Adrenal gland (tissue), 12 donors: ENCODE data around the gene SORCS3. TPM values are rescaled to one million over a fixed set of nuclear protein-coding genes. Genes with fewer than 3 reads are reported as not detected.

Experiments
- DNase-seq, 7 donors: peaks; one replicate each; pipeline ENCODE4 v3.0.0-alpha.2; 2019 to 2020
- H3K27ac ChIP-seq, 5 donors: fragments of 200-600 bp; sonication (generic) in 4 of 5; 1 replicate in 3 of 5; 2 replicates in 2 of 5; pipeline versions ENCODE4 v1.5.1 to v1.8.0; 2016 to 2020; ENCODE audit warnings: mild to moderate bottlenecking in 1 of 5
- H3K27me3 ChIP-seq: fragments of 200-600 bp; 2 replicates; pipeline ENCODE4 v1.8.0; 2021
- H3K36me3 ChIP-seq, 2 donors: fragments of 200-600 bp; replicated peaks in 1 of 2; 1 replicate in 1 of 2; 2 replicates in 1 of 2; pipeline versions ENCODE4 v1.5.1 to v1.8.0; 2018 to 2022
- H3K4me1 ChIP-seq, 2 donors: fragments of 200-600 bp; replicated peaks in 1 of 2; 1 replicate in 1 of 2; 2 replicates in 1 of 2; pipeline versions ENCODE4 v1.5.1 to v1.8.0; 2018 to 2021
- H3K4me3 ChIP-seq, 4 donors: fragments of 200-600 bp; sonication (generic) in 3 of 4; one replicate each; pipeline ENCODE4 v1.5.1; 2016 to 2018
- H3K9me3 ChIP-seq, 3 donors: fragments of 200-600 bp; sonication (generic) in 1 of 3; replicated peaks in 1 of 3; 1 replicate in 2 of 3; 2 replicates in 1 of 3; pipeline versions ENCODE4 v1.5.1 to v1.8.0; 2016 to 2021
- CTCF ChIP-seq, 6 experiments: fragments of 450-650 bp in 4 of 6; fragments of 200-600 bp in 2 of 6; sonication (generic) in 1 of 6; IDR thresholded peaks; 1 replicate in 5 of 6; 2 replicates in 1 of 6; pipeline versions ENCODE4 v1.5.1 to v1.8.0; 2016 to 2021; ENCODE audit warnings: antibody characterized with exemption in 6 of 6, mild to moderate bottlenecking in 2 of 6, moderate library complexity in 1 of 6
- POLR2A ChIP-seq, 2 donors: fragments of 450-650 bp; IDR thresholded peaks; one replicate each; pipeline ENCODE4 v1.6.1; 2017; ENCODE audit warnings: antibody characterized with exemption in 2 of 2, mild to moderate bottlenecking in 2 of 2, moderate library complexity in 1 of 2
- WGBS, 4 donors: extraction: QIAGEN DNeasy Blood & Tissue Kit in 2 of 4; methylation state at CpG; one replicate each; pipeline versions ENCODE4 v1.1.5 to v1.1.7; 2013 to 2017; 5-methylcytosine and 5-hydroxymethylcytosine counted together
- intact Hi-C, 2 donors: fragments of 100-400 bp; cut with DNase I; formaldehyde crosslinking; loops; one replicate each; pipeline versions ENCODE4 v1.14.1 to v1.15.0; 2022 to 2023
- polyA plus RNA-seq, 3 donors: library from polyadenylated mRNA; stranded (reverse); fragments of 200-250 nt in 2 of 3; fragments of 350-450 nt in 1 of 3; fragmentation: Illumina TruSeq in 1 of 3; extraction: RNeasy Lipid Tissue Mini Kit (QIAGEN cat#74804) in 1 of 3; gene quantifications; one replicate each; pipeline ENCODE4 v1.2.3, GENCODE V29; 2013 to 2014
- total RNA-seq, 9 donors: library from RNA; depleted of rRNA in 4 of 9; stranded (reverse); fragments of >200 nt in 4 of 9; fragments of 120-200 nt in 1 of 9; fragmentation: NEBNext Ultra II Directional in 1 of 9; extraction: Animal tissue kit (Norgen Biotek cat#: 25700) in 1 of 9; gene quantifications; one replicate each; pipeline versions ENCODE4 v1.1.0 to v1.2.4, GENCODE V29; 2013 to 2023
- donor health status: healthy with polysubstance abuse.
- donor health status: Bipolar disorder and iron deficiency.
- donor health status: DM: yes; HTN: yes; CAD: no.
- donor health status: DM: no; HTN: no; CAD: no.
- donor health status: DM: no; HTN: no; CAD: no.
- donor health status: DM: yes; HTN: yes; CAD: no.

Gene SORCS3
- total and polyA plus RNA-seq, 12 donors = 0.22 to 3.4 (median 1.2) TPM; not detected in 2

- Histone ChIP-seq H3K4me3 (no peak overlapping the region), H3K36me3 (no peaks in the 10 kb centered on the region), H3K9me3 (no peaks in the 10 kb centered on the region), H3K4me1 (no peaks in the 10 kb centered on the region), H3K27me3 (no peaks in the 10 kb centered on the region), H3K27ac (no peak overlapping the region)
- 76 to 90% (median 82%) methylated on average over 4 of the region's 4 CpGs for WGBS, 4 donors
- intact Hi-C loops = no loop called here
- no peak for TF ChIP-seq CTCF (IDR thresholded peaks at IDR 0.05)
- no peak for TF ChIP-seq POLR2A (IDR thresholded peaks at IDR 0.05)
- DNase-seq = no peak
These were observed 542.4 kb downstream of the SORCS3 start for GRCh38 chr10:105183536-105183935.

GRCh38 chr10:105185161-105185560 lies 544.1 kb downstream of the SORCS3 start:
- no peak overlapping the region for H3K27ac ChIP-seq
- TF ChIP-seq POLR2A (IDR thresholded peaks at IDR 0.05) (no peak), CTCF (IDR thresholded peaks at IDR 0.05) (no peak)
- no peaks in the 10 kb centered on the region for H3K4me1 ChIP-seq
- H3K4me3 ChIP-seq = no peak overlapping the region
- H3K27me3 ChIP-seq = no peaks in the 10 kb centered on the region
- DNase-seq = no peak
- no peaks in the 10 kb centered on the region for H3K36me3 ChIP-seq
- WGBS, 4 donors = 65 to 81% (median 77%) methylated on average over 4 of the region's 4 CpGs
- no peaks in the 10 kb centered on the region for H3K9me3 ChIP-seq
- intact Hi-C loops = no loop called here

- Histone ChIP-seq H3K27me3 (no peaks in the 10 kb centered on the region), H3K27ac (no peak overlapping the region), H3K36me3 (no peaks in the 10 kb centered on the region), H3K9me3 (no peaks in the 10 kb centered on the region), H3K4me3 (no peak overlapping the region), H3K4me1 (no peaks in the 10 kb centered on the region)
- DNase-seq = no peak
- WGBS, 4 donors = 81 to 91% (median 85%) methylated on average over 3 of the region's 3 CpGs
- TF ChIP-seq CTCF (IDR thresholded peaks at IDR 0.05) = no peak
- TF ChIP-seq POLR2A (IDR thresholded peaks at IDR 0.05) = no peak
- intact Hi-C loops = no loop called here
These were observed 546.2 kb downstream of the SORCS3 start for GRCh38 chr10:105187243-105187642.

GRCh38 chr10:105188737-105189462 lies 547.8 kb downstream of the SORCS3 start:
- WGBS, 4 donors = 55 to 60% (median 58%) methylated on average over 6 of the region's 6 CpGs
- no peak for DNase-seq
- H3K27ac ChIP-seq = no peak overlapping the region
- no peaks in the 10 kb centered on the region for H3K36me3 ChIP-seq
- intact Hi-C loops = no loop called here
- H3K4me3 ChIP-seq = no peak overlapping the region
- H3K9me3 ChIP-seq = no peaks in the 10 kb centered on the region
- no peaks in the 10 kb centered on the region for H3K4me1 ChIP-seq
- no peaks in the 10 kb centered on the region for H3K27me3 ChIP-seq
- TF ChIP-seq CTCF (IDR thresholded peaks at IDR 0.05) = no peak
- no peak for TF ChIP-seq POLR2A (IDR thresholded peaks at IDR 0.05)
